ENCODE results near the gene PUM1.

PUM1 gene

DNA sequence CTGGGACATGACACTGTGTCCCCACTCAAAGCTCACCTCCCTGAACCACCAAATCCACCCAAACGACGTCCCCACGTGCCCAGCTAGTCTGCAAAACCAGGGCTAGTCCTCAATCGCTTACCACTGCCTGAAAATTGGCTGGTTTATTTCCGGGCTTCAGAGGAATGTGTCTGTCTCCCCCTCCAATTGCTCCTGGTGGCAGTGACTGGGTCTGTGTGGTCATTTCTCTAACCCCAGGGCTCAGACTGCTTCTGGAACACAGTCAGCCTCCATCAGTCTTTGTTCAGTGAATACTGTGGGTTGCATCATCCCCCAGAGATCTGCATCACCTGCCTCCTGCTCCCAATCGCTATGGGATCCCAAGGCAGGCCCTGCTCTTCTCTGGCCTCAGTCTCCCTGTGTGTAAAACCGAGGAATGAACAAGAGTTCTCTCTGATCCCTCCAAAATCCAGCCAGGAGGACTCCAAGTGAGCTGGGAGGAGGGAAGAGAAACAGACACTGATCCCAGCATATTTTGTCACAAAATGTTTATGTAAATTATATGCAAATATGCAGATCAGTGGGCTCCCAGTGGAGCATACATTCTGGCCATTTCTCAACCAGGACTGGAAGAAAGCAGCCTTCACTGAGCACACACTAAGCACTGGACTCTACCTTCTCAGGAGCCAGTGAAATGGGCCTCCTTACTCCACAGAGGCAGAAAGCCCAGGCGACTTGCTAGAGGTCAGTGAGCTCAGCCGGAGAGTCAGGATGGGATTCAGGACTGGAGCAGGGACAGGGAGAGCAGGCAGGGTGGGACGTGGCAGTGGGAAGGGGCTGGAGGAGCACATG is 177.8 kb downstream of the PUM1 start:
- no peak for DNase-seq

DNA sequence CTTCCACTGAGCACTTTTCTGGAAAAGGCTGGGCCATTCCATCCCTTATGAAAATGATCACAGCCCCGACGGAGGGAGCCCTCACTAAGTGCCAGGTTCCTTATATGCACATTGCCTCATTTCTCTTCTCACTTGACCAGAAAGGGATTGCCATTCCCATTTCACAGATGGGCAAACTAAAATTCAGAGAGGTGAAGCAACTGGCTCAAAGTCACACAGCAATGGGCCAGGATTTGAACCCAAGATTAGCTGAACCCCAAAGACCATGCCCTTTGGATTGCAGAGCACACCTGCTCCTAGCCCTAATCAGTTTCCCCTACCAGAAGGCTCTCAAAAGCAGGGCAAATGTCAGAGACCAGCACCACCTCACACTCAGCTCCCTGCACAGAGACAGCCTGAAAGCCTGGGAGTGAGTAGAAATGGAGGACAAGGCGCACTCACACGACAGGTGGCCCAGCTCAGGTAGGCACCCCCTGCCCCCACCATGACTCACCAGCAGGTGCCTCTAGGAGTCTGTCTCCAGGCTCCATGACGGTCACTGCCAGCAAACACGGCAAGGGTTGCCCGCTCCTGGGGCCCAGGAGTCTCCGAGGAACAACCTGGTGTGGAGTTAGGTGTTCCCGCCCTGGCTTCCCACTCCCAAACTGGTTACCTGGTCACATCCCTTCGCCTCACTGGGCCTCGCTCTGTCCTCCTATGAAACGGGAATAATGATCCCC is 178.6 kb downstream of the PUM1 start:
- DNase-seq, result no peak

DNA sequence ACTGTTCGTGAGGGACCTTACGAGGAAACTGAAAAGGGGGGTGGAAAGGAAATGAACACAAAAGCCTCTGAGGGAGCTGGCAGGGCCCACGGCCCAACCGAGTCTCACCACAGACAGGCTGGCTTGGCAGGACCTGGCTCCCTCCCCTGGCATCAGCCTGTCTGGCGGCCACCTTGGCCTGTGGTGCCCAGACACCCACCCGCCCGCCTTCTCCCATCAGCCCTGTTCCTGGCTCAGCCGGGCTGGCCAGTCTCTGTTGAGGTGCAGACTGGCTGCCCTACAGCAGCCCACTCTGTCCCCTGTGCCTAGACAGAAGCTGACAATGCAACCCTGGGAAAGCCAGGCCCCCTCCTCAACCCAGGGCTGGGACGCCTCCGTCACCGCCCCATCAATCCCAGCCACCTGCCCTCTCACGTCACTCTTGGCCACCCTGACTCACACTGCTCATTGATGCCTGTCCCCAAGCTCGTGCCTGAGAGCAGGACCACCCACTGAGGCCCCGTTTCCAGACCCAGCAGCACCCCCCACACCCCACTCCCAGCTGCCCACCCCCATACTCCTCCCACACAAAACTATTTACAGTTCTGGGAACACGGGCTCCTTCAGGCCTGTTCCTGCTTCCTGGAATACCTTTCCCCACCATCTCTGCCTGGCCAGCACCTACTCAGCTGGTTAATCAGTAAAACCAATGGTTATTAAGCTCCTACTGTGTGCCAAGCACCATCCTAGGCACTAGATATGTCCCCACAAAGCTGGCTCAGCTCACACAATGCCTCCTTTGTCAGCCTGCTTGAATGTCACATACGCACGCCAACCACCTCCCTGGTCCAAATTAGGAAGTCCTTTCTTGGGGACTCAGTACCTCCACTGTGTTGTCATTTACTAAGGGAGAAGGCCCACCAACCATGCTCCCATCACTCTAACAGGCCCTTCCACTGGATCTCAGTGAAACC is 179.7 kb downstream of the PUM1 start:
- no peak for DNase-seq

DNA sequence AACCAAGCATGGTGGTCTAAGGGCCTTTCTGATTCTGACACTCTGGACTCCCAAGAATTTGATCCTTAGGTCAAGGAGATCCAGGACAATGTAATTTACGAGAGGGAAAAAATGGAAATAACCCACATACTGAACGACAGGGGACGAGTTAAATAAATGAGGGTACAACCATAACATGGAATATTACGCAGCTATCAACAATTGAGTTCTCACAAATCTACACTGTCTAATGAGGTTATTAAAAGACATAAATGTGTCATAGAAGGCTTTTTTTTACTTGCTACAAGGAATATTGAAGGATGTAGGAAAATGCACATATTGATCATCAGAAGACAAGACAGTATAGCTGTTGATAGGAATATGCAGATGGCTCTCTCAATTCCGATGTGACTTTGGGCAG is 180.8 kb downstream of the PUM1 start:
- DNase-seq, result no peak

DNA sequence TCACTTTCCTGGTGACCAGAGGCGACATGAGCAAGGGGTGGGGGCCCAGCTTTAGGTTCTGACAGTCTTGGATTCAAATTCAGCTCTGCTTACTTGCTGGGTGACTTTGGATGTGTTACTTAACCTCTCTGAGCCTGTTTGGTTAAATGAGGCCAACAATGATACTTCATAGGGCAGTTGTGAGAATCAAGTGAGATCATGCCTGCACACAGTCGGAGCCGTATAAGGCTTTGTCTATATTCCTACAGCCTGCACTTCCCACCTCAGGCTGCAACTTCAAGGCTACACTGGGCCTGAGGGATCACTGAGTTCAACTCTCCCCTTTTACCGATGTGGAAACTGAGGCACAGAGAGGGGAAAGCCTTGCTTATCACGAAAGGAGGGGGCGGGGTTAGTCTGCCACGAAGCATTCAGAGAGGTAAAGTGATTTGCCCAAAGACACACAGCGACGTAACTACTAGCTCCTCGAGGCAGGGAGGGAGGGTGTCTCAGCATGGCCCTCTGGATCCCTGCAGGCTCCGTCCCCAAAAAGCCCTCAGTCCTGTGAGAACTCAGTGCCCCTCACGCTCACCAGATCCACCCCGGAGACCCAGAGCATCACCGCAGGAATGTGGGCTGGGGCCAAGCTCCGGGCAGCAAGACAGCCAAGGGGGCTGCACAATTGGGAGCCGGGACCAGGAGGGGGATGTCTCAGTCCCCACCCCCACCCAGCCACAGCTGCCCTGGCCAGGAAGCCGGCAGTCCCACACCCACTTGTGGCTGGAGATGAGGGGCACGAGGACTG is 181.9 kb downstream of the PUM1 start:
- no peak for DNase-seq

DNA sequence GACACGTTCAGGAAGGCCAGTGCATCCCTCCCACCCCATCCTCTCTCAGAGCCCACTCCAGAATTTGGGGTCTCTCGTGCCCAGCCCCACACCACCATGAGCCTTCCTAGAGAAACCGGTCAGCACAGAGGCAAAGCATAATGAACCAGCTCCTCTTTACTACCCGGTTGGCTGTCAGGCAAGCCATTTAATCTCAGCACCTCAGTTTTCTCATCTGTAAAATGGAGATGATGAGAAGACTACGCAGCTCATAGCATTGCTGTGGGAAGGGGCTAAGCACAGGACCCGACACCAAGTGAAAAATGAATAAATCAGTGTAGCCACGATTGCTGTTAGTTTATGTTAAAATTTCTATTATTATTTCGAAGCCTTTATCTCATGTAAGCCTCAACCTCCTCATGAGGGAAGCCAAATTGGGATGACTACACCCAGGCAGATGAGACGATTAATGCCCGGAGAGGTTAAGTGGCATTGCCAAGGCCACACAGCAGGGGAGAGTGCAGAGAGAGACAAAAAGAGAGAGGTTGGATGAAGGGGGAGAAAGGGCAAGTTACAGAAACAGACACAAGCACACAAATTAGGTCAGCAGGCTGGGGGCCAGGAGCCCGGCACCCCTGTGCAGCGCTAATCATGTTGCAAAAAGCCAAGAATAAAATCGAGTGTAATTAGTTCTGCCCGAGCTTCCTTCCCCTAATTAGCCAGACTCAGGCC is 182.7 kb downstream of the PUM1 start:
- DNase-seq, result no peak
